WTC11 (cell line): Measurements from ENCODE around the gene ADORA2B. TPM values are rescaled to one million over a fixed set of nuclear protein-coding genes. Genes with fewer than 3 reads are reported as not detected.
"Not testable (repeated sequence)": the region's sequence is repeated elsewhere in the genome, so short reads cannot be mapped to it uniquely, and the experiment has no call there.

Experiments used
- ATAC-seq: fragments of 200-7000 bp; cut with Tn5 transposase; 2 replicates; pipeline ENCODE4 v1.10.0; 2021; ENCODE audit warnings: mild to moderate bottlenecking, moderate library complexity
- CTCF ChIA-PET: fragments of 300-600 bp; sonication (Branson Sonifier 250); formaldehyde crosslinking; loops from one replicate; lab custom pipeline; 2021; ENCODE audit warnings: antibody characterized with exemption; lab: Charles Lee
- POLR2A ChIA-PET: fragments of 350-600 bp; sonication (Branson Sonifier 250); formaldehyde crosslinking; loops from one replicate; lab custom pipeline; 2021; ENCODE audit warnings: antibody characterized with exemption; lab: Charles Lee
- DNase-seq: peaks from one replicate; pipeline ENCODE4 v3.0.0; 2021; ENCODE audit warnings: low spot score
- H3K27ac Mint-ChIP-seq: 2 replicates; pipeline ENCODE4 v1.8.0; 2021; ENCODE audit warnings: mixed read lengths
- H3K27me3 Mint-ChIP-seq: 2 replicates; pipeline ENCODE4 v1.8.0; 2021; ENCODE audit warnings: low read depth, mild to moderate bottlenecking, moderate library complexity, mixed read lengths
- H3K36me3 Mint-ChIP-seq: 2 replicates; pipeline ENCODE4 v1.8.0; 2021; ENCODE audit warnings: mixed read lengths
- H3K4me1 Mint-ChIP-seq: 2 replicates; pipeline ENCODE4 v1.8.0; 2022; ENCODE audit warnings: mixed read lengths
- H3K4me3 Mint-ChIP-seq: 2 replicates; pipeline ENCODE4 v1.8.0; 2021; ENCODE audit warnings: mild to moderate bottlenecking, moderate library complexity, mixed read lengths
- H3K9me3 Mint-ChIP-seq: 2 replicates; pipeline ENCODE4 v1.8.0; 2021; ENCODE audit warnings: mixed read lengths
- ARID4B ChIP-seq: sonication (generic); formaldehyde crosslinking; IDR thresholded peaks from 2 replicates; pipeline ENCODE4 v1.8.0; 2023; ENCODE audit warnings: missing genetic modification reagents, mild to moderate bottlenecking, borderline replicate concordance
- ATF3 ChIP-seq: sonication (generic); formaldehyde crosslinking; conservative IDR thresholded peaks from 2 replicates; pipeline ENCODE4 v1.8.1; 2022; ENCODE audit warnings: mild to moderate bottlenecking, missing genetic modification reagents
- CBFB ChIP-seq: sonication (generic); formaldehyde crosslinking; IDR thresholded peaks from 2 replicates; pipeline ENCODE4 v1.8.1; 2022; ENCODE audit warnings: mild to moderate bottlenecking, low read depth, missing genetic modification reagents
- FOXP1 ChIP-seq: sonication (generic); formaldehyde crosslinking; IDR thresholded peaks from 2 replicates; pipeline ENCODE4 v1.8.0; 2022; ENCODE audit warnings: missing genetic modification reagents, mild to moderate bottlenecking, moderate library complexity, borderline replicate concordance
- FOXP4 ChIP-seq: sonication (generic); formaldehyde crosslinking; IDR thresholded peaks from 2 replicates; pipeline ENCODE4 v1.8.0; 2022; ENCODE audit warnings: mild to moderate bottlenecking, missing genetic modification reagents
- HMGXB4 ChIP-seq: sonication (generic); formaldehyde crosslinking; IDR thresholded peaks from 2 replicates; pipeline ENCODE4 v1.8.1; 2023; ENCODE audit warnings: mild to moderate bottlenecking, moderate library complexity, missing genetic modification reagents
- JAZF1 ChIP-seq: fragments of 250-450 bp; sonication (Bioruptor Pico); IDR thresholded peaks from 2 replicates; pipeline ENCODE4 v1.9.0; 2021; ENCODE audit warnings: moderate library complexity, mild to moderate bottlenecking, inconsistent platforms
- JUN ChIP-seq: sonication (generic); formaldehyde crosslinking; IDR thresholded peaks from 2 replicates; pipeline ENCODE4 v1.8.0; 2023; ENCODE audit warnings: mild to moderate bottlenecking, missing genetic modification reagents
- MYBL2 ChIP-seq: sonication (generic); formaldehyde crosslinking; IDR thresholded peaks from 2 replicates; pipeline ENCODE4 v1.8.1; 2023; ENCODE audit warnings: mild to moderate bottlenecking, moderate library complexity, missing genetic modification reagents
- OVOL2 ChIP-seq: fragments of 250-450 bp; sonication (Bioruptor Pico); IDR thresholded peaks from 2 replicates; pipeline ENCODE4 v1.9.0; 2021; ENCODE audit warnings: mild to moderate bottlenecking, borderline replicate concordance
- PRRX2 ChIP-seq: fragments of 250-450 bp; sonication (Bioruptor Pico); IDR thresholded peaks from 2 replicates; pipeline ENCODE4 v1.8.0; 2021; ENCODE audit warnings: mild to moderate bottlenecking
- ZMAT4 ChIP-seq: fragments of 250-450 bp; sonication (Bioruptor Pico); IDR thresholded peaks from 2 replicates; pipeline ENCODE4 v1.9.0; 2021; ENCODE audit warnings: mild to moderate bottlenecking
- ZNF281 ChIP-seq: sonication (generic); formaldehyde crosslinking; IDR thresholded peaks from 2 replicates; pipeline ENCODE4 v1.8.0; 2023; ENCODE audit warnings: mild to moderate bottlenecking, missing genetic modification reagents
- ZNF317 ChIP-seq: sonication (generic); formaldehyde crosslinking; IDR thresholded peaks from 2 replicates; pipeline ENCODE4 v1.8.1; 2023; ENCODE audit warnings: low read depth, mild to moderate bottlenecking, moderate library complexity, missing genetic modification reagents, borderline replicate concordance
- ZNF416 ChIP-seq: fragments of 250-450 bp; sonication (Bioruptor Pico); IDR thresholded peaks from 2 replicates; pipeline ENCODE4 v1.9.0; 2021; ENCODE audit warnings: mild to moderate bottlenecking, inconsistent platforms
- ZNF671 ChIP-seq: fragments of 250-450 bp; sonication (Bioruptor Pico); IDR thresholded peaks from 2 replicates; pipeline ENCODE4 v1.8.0; 2021; ENCODE audit warnings: mild to moderate bottlenecking
- total RNA-seq: library from RNA; stranded (reverse); gene quantifications from 3 replicates; pipeline ENCODE4 v1.2.3, GENCODE V29; 2021

The ADORA2B gene
- total RNA-seq, 1 experiment from 2014 or later = 4.2 TPM

GRCh38 chr17:15936481-15936880 lies 8.4 kb upstream of the ADORA2B start:
- H3K36me3 Mint-ChIP-seq, ATAC-seq, H3K4me3 Mint-ChIP-seq, H3K27me3 Mint-ChIP-seq, POLR2A ChIA-PET, H3K4me1 Mint-ChIP-seq, H3K27ac Mint-ChIP-seq, H3K9me3 Mint-ChIP-seq, DNase-seq: not testable (repeated sequence)
- CTCF ChIA-PET = interaction anchor here (1.0 kb wide), 1 partner anchor 9 kb away, joined by 3 read pairs; the partner anchor contains the start of gene ADORA2B

- Mint-ChIP-seq H3K4me3 (no peak overlapping the region), H3K9me3 (peaks cover 4% of the 10 kb centered on the region), H3K36me3 (0 out of 2 replicates have a peak, but pooled peaks cover 3% of the 10 kb centered on the region), H3K4me1 (peaks cover 21% of the 10 kb centered on the region), H3K27me3 (peaks cover 45% of the 10 kb centered on the region), H3K27ac (no peak overlapping the region)
- ATAC-seq (no peak), DNase-seq (no peak)
- POLR2A ChIA-PET = interaction anchor here (0.8 kb wide), 1 partner anchor 11 kb away, joined by 3 read pairs; no protein-coding TSS in a partner anchor
- TF ChIP-seq JAZF1 (no peak), ZMAT4 (CRISPR knock-in tag) (no peak), HMGXB4 (CRISPR knock-in tag) (no peak), CBFB (CRISPR knock-in tag) (no peak), ZNF671 (no peak), FOXP1 (CRISPR knock-in tag) (no peak), PRRX2 (CRISPR knock-in tag) (no peak), JUN (CRISPR knock-in tag) (no peak), ZNF281 (CRISPR knock-in tag) (no peak), ZNF416 (CRISPR knock-in tag) (no peak)
- CTCF ChIA-PET = interaction anchor here (1.0 kb wide), 1 partner anchor 159 kb away, joined by 3 read pairs; no protein-coding TSS in a partner anchor
Measured at GRCh38 chr17:15941781-15942180, 3.1 kb upstream of the ADORA2B start.

- CTCF ChIA-PET = interaction anchor here (1.0 kb wide), 1 partner anchor 159 kb away, joined by 3 read pairs; no protein-coding TSS in a partner anchor
- Mint-ChIP-seq H3K4me3 (no peak overlapping the region), H3K27me3 (peaks cover 50% of the 10 kb centered on the region), H3K9me3 (peaks cover 4% of the 10 kb centered on the region)
- POLR2A ChIA-PET = no interaction called here
- TF ChIP-seq FOXP4 (CRISPR knock-in tag) = no peak
- no peak for TF ChIP-seq OVOL2 (CRISPR knock-in tag)
- TF ChIP-seq MYBL2 = no peak
- TF ChIP-seq CBFB (CRISPR knock-in tag) = no peak
- no peak for TF ChIP-seq ZNF317 (CRISPR knock-in tag)
- TF ChIP-seq ATF3 = no peak
- TF ChIP-seq ARID4B (CRISPR knock-in tag) = no peak
- TF ChIP-seq FOXP1 (CRISPR knock-in tag) = no peak
- TF ChIP-seq, all 79 proteins: peak for 0
- Mint-ChIP-seq H3K4me1 (peaks cover 25% of the 10 kb centered on the region), H3K27ac (no peak overlapping the region), H3K36me3 (0 out of 2 replicates have a peak, but pooled peaks cover 3% of the 10 kb centered on the region)
- DNase-seq (no peak), ATAC-seq (no peak)
Measured at GRCh38 chr17:15942207-15942833, 2.6 kb upstream of the ADORA2B start.
